ENCODE measurements around the gene TRPM3.

DNA sequence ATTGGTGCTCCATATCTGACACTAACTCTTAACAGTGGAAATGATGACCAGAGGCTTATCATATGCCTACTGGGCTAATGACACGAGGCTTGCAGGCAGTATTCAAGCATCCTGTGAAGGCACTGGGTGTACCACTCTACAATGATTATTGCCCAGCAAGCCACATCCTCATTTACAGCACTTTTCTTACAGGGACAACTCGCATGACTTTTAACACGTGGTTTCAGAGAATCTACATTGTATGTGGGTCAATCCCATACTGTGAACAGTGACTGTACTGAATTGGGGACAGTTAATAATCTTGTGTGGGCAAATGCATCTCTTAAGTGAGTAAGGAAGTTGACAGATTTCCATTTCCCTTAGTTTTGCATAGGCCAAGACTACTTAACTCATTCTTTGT lies 260.0 kb downstream of the TRPM3 start:
- TF ChIP-seq YY1 (IDR thresholded peaks at IDR 0.05; ENCODE audit: insufficient read depth, insufficient read length) (no peak), ZNF274 (IDR thresholded peaks at IDR 0.05; ENCODE audit: low read depth, low read length) (no peak)

All from NT2/D1 (cell line).